Neural cell (in vitro differentiated cells): ENCODE results near the gene SZT2.

Experiments
- CTCF ChIP-seq: fragments of 450-650 bp; IDR thresholded peaks from 2 replicates; pipeline ENCODE4 v1.5.1; 2014; ENCODE audit warnings: antibody characterized with exemption, mild to moderate bottlenecking, moderate library complexity; ENCODE audit not compliant: poor library complexity, severe bottlenecking
- EZH2 ChIP-seq: fragments of 200-600, 300-800 bp; shearing (Covaris generic), sonication (generic); IDR thresholded peaks from 2 replicates; pipeline ENCODE4 v1.6.1; 2014; ENCODE audit warnings: antibody characterized with exemption, low read length, borderline replicate concordance, mild to moderate bottlenecking; ENCODE audit not compliant: insufficient read depth, poor library complexity, severe bottlenecking
- POLR2AphosphoS5 ChIP-seq: IDR thresholded peaks from 2 replicates; pipeline ENCODE4 v1.6.1; 2012
- REST ChIP-seq: IDR thresholded peaks from 2 replicates; pipeline ENCODE4 v1.6.1; 2012; ENCODE audit warnings: borderline replicate concordance

- TF ChIP-seq CTCF, result no peak
- no peak for TF ChIP-seq POLR2AphosphoS5
- no peak for TF ChIP-seq REST
- TF ChIP-seq EZH2, result no peak
Measured at GRCh38 chr1:43435146-43436145, 45.7 kb downstream of the SZT2 start.
